Measurements from ENCODE around the gene TNK1.

Gene TNK1

GRCh38 chr17:7425316-7425715 is 44.4 kb downstream of the TNK1 start, which contains the start of gene SPEM2:
Gene SPEM2, plus strand, starts transcription at chr17:7425616. Its CDS starts 73 bp downstream, at chr17:7425689.
- CTCF ChIA-PET: interaction anchor here (1.2 to 1.8 kb wide), 3 partner anchors 11 to 136 kb away, joined by 6 to 9 read pairs (median 7); no protein-coding TSS in a partner anchor

More at GRCh38 chr17:7425316-7425715, 44.4 kb downstream of the TNK1 start, which contains the start of gene SPEM2:
- Histone ChIP-seq H3K4me3 (ENCODE audit: low read depth, low read length) (no peak within 1 kb of the TSS), H3K4me1 (ENCODE audit: control insufficient read depth, insufficient read depth, low read length) (no peaks in the 10 kb centered on the region), H3K36me3 (ENCODE audit: control insufficient read depth in 2 of 2, insufficient read depth in 1 of 2, low read length in 2 of 2) (no peaks in the 10 kb centered on the region), H3K9me3 (ENCODE audit: control insufficient read depth, insufficient read depth, low read depth, low read length) (no peaks in the 10 kb centered on the region), H3K27ac (ENCODE audit: extremely low read depth, low read depth, low read length) (no peak within 1 kb of the TSS)
- POLR2A ChIA-PET: interaction anchor here (2.1 kb wide), 1 partner anchor 21 kb away, joined by 9 read pairs; the partner anchor contains the start of gene TMEM256
- no peak for TF ChIP-seq ZSCAN4 (tag by site-specific recombination; IDR thresholded peaks at IDR 0.05)
- TF ChIP-seq TCF7L2 (IDR thresholded peaks at IDR 0.05; ENCODE audit: borderline replicate concordance, low read depth, low read length): no peak
- no peak for TF ChIP-seq KLF7 (tag by site-specific recombination; IDR thresholded peaks at IDR 0.05; ENCODE audit: borderline replicate concordance)
- no peak for TF ChIP-seq ZSCAN16 (tag by site-specific recombination; IDR thresholded peaks at IDR 0.05)
- no peak for TF ChIP-seq ZEB2 (tag by site-specific recombination; IDR thresholded peaks at IDR 0.05)
- no peak for TF ChIP-seq PRDM6 (tag by site-specific recombination; IDR thresholded peaks at IDR 0.05)
- TF ChIP-seq ZNF777 (tag by site-specific recombination; IDR thresholded peaks at IDR 0.05; ENCODE audit: borderline replicate concordance): no peak
- TF ChIP-seq PATZ1 (tag by site-specific recombination; IDR thresholded peaks at IDR 0.05): no peak
- TF ChIP-seq ZNF248 (tag by site-specific recombination; IDR thresholded peaks at IDR 0.05): no peak
- TF ChIP-seq ZNF391 (tag by site-specific recombination; IDR thresholded peaks at IDR 0.05; ENCODE audit: borderline replicate concordance, low read depth): no peak
- TF ChIP-seq PRDM2 (tag by site-specific recombination; IDR thresholded peaks at IDR 0.05; ENCODE audit: borderline replicate concordance): no peak
- TF ChIP-seq ZBTB8A (tag by site-specific recombination; IDR thresholded peaks at IDR 0.05): no peak
- no peak for TF ChIP-seq ZNF214 (tag by site-specific recombination; IDR thresholded peaks at IDR 0.05; ENCODE audit: borderline replicate concordance)
- TF ChIP-seq ZNF426 (tag by site-specific recombination; IDR thresholded peaks at IDR 0.05): no peak

All from HEK293 (cell line).